WERI-Rb-1 (cell line): ENCODE results near the gene GALT.

Experiments used
- DNase-seq: peaks from one replicate; pipeline ENCODE4 v3.0.0-alpha.2; 2020
- H3K27ac ChIP-seq: fragments of 250-450 bp; sonication (Bioruptor Pico); 2 replicates; pipeline ENCODE4 v1.5.1; 2020; ENCODE audit warnings: mild to moderate bottlenecking, moderate library complexity
- H3K27me3 ChIP-seq: fragments of 250-450 bp; sonication (Bioruptor Pico); 2 replicates; pipeline ENCODE4 v1.5.1; 2021; ENCODE audit warnings: mild to moderate bottlenecking, low read depth, moderate library complexity; ENCODE audit not compliant: insufficient read depth, severe bottlenecking
- H3K36me3 ChIP-seq: fragments of 250-450 bp; sonication (Bioruptor Pico); 2 replicates; pipeline ENCODE4 v1.5.1; 2020; ENCODE audit warnings: mild to moderate bottlenecking, moderate library complexity
- H3K4me3 ChIP-seq: 2 replicates; pipeline ENCODE4 v1.5.1; 2011; ENCODE audit warnings: low read depth, mild to moderate bottlenecking, control low read depth, low read length
- H3K9me3 ChIP-seq: fragments of 250-450 bp; sonication (Bioruptor Pico); 2 replicates; pipeline ENCODE4 v1.5.1; 2021; ENCODE audit warnings: mild to moderate bottlenecking, moderate library complexity; ENCODE audit not compliant: severe bottlenecking
- CTCF ChIP-seq: IDR thresholded peaks from 2 replicates; pipeline ENCODE4 v1.5.1; 2011; ENCODE audit warnings: low read depth, mild to moderate bottlenecking, control low read depth, inconsistent platforms, low read length

GALT gene

DNA sequence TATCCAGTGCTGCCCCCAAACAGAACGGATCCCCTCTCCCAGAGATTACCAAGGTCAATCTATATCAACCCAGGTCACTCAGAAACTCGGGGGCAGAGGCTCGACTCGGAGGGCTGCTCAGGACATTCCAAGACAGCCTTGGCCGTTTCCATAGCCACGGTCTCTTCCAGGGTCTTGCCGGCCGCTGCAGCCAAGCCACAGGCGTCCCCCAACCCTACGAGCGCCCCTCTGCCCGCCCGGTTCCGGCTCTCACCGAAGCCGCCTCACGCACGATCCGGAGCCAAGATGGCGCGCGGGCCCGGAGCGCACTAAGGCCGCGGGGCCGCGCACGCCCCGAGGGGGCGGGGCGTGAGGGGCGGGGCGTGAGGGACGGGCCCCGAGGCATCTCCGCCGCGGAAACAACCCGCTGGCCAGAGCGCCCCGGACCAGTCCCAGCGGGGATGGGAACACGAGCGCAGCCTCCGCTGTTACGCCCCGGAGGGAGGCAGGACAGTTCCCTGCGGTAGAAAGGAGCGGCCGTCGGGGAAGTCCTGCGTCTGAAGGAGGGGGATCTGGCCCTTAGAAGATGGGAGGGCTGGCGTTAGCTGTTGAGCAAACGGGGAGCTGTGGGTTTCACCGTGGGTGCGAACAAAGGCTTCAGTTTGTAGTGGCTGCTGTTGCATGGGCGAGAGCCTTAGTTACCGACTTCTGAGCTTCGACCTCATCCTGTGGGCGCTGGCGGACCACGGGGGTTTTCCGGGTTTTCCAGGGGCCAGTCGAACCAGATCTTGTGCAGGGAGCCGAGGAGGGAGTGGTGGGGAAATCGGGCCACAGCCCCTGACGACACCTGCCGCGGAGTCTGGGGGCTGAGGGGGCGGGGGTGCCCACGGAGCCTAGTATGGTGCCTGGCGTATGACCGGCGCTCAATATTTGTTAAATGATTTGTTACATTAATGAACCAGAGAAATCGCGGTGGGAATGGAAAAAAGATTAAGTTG lies 34.4 kb upstream of the GALT start, which contains the start of gene RPP25L:
Gene RPP25L (minus strand): TSS at position 287 of the 977 bp plus-strand sequence. CDS start 801 bp downstream, outside the sequence.
- no peaks in the 10 kb centered on the region for H3K27me3 ChIP-seq
- peaks cover 5% of the 10 kb centered on the region for H3K36me3 ChIP-seq
- H3K27ac ChIP-seq, result peak within 1 kb of the TSS; percentile 93
- H3K9me3 ChIP-seq, result no peaks in the 10 kb centered on the region
- peak within 1 kb of the TSS; percentile 93 for H3K4me3 ChIP-seq
- no peak for TF ChIP-seq CTCF
- peak; percentile 77 for DNase-seq

- H3K9me3 ChIP-seq, result no peaks in the 10 kb centered on the region
- DNase-seq, result peak; percentile 78
- H3K27me3 ChIP-seq, result no peaks in the 10 kb centered on the region
- TF ChIP-seq CTCF, result peak; percentile 92
- H3K36me3 ChIP-seq, result peaks cover 13% of the 10 kb centered on the region
- peak overlapping the region; percentile 93 for H3K4me3 ChIP-seq
- peak overlapping the region; percentile 93; the same call in 1 of the 2 replicates for H3K27ac ChIP-seq
Observed at GRCh38 chr9:34612788-34613390, 33.6 kb upstream of the GALT start.

DNA sequence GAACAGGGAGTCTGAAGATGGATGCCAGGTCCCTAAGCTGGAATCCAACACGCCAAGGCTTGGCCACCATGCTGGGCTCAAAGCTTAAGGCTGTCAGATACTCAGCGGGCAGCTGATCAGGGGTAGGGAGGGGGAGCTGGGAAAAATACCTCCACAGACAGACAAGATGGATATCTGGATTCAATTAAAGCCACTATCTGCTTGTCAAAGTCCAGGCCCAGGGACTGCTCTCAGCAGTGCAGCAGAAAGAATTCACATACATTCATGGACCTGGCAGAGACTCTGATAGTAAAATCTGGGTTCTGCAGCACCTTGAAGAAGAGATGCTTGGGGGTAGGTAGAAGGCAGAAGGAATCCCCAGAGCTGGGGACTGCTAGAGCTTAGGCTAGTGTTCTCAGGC lies 31.3 kb upstream of the GALT start:
- Histone ChIP-seq H3K36me3 (peaks cover 22% of the 10 kb centered on the region), H3K27ac (no peak overlapping the region), H3K9me3 (no peaks in the 10 kb centered on the region), H3K4me3 (no peak overlapping the region), H3K27me3 (no peaks in the 10 kb centered on the region)
- TF ChIP-seq CTCF, result no peak
- no peak for DNase-seq

DNA sequence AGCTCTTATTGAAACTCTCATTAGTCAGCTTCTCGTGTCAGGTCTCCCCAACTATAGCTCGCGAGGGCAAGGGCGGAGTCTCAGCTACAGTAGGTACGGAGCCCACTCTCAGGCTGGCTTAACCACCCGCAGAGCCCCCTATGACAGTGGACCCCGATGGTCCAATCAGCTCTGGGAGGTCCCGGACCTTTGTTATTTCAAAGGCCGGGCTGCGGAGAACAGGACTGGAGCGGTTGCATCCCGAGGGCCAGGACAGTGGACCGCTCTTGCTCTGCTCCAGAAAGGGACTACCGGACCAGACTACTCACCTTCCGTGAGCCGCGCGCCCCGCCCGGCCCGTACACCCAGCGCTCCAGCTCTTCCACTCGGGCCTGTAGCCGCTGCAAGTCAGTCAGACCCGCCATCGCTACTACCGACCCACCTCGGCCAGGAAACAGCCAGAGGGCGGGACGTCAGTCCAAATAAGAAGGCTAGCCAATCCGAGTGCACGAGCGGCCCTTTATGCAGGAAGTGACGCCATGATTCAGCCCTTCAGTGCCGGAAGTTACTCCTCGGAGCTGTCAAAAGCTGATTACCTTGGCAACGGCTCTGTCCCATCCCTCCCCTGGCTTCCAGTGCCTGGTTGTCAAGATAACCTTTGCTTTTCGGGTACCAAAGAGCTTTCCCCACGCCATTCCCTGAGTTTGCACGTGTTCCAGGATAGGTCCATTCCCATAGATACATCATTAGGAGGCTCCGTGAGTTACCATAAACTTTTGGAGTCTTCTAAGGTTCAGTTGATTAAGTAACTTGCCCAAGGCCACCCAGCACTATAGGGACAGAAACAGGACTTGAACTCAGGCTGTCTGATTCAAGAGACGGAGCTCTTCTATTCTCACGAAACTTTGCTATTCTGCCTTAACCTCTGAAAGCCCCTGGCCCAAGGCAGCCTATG lies 26.1 kb upstream of the GALT start, which contains the start of gene DCTN3:
Gene DCTN3 (minus strand): TSS at position 435 of the 934 bp plus-strand sequence. CDS start 31 bp downstream, at position 404.
- Histone ChIP-seq H3K27me3 (no peaks in the 10 kb centered on the region), H3K36me3 (peaks cover 18% of the 10 kb centered on the region), H3K4me3 (peak within 1 kb of the TSS; percentile 84), H3K27ac (peak within 1 kb of the TSS; percentile 65), H3K9me3 (no peaks in the 10 kb centered on the region)
- DNase-seq, result peak; percentile 92
- TF ChIP-seq CTCF, result no peak
